Urinary bladder (tissue), 4 donors: ENCODE measurements around the gene REEP1. TPM values are rescaled to one million over a fixed set of nuclear protein-coding genes. Genes with fewer than 3 reads are reported as not detected.
"Not testable (repeated sequence)": the region's sequence is repeated elsewhere in the genome, so short reads cannot be mapped to it uniquely, and the experiment has no call there.

ENCODE experiments used
- DNase-seq: peaks from one replicate; pipeline ENCODE4 v3.0.0-alpha.2; 2015; ENCODE audit errors: extremely low spot score
- H3K27ac ChIP-seq: one replicate; pipeline ENCODE4 v1.5.1; 2013; ENCODE audit warnings: low read depth, mild to moderate bottlenecking, moderate library complexity
- H3K36me3 ChIP-seq: one replicate; pipeline ENCODE4 v1.6.1; 2013; ENCODE audit warnings: mild to moderate bottlenecking, moderate library complexity; ENCODE audit not compliant: insufficient read depth
- H3K4me1 ChIP-seq: one replicate; pipeline ENCODE4 v1.6.1; 2013; ENCODE audit warnings: mild to moderate bottlenecking, moderate library complexity; ENCODE audit not compliant: insufficient read depth
- H3K4me3 ChIP-seq: one replicate; pipeline ENCODE4 v1.5.1; 2013; ENCODE audit warnings: low read depth, low read length
- WGBS: extraction: QIAGEN DNeasy Blood & Tissue Kit; methylation state at CpG from one replicate; pipeline ENCODE4 v1.1.7; 2013; 5-methylcytosine and 5-hydroxymethylcytosine counted together
- polyA plus RNA-seq: library from polyadenylated mRNA; stranded (reverse); fragments of 200-250 nt; gene quantifications from one replicate; pipeline ENCODE4 v1.2.3, GENCODE V29; 2013
- total RNA-seq: library from RNA; depleted of rRNA; stranded (reverse); fragments of >200 nt; gene quantifications from one replicate; pipeline ENCODE4 v1.2.3, GENCODE V29; 2014
- donor health status: healthy with polysubstance abuse.
- donor health status: healthy.

REEP1 gene
- total and polyA plus RNA-seq, 2 donors = 21.9 to 39.5 TPM

DNA sequence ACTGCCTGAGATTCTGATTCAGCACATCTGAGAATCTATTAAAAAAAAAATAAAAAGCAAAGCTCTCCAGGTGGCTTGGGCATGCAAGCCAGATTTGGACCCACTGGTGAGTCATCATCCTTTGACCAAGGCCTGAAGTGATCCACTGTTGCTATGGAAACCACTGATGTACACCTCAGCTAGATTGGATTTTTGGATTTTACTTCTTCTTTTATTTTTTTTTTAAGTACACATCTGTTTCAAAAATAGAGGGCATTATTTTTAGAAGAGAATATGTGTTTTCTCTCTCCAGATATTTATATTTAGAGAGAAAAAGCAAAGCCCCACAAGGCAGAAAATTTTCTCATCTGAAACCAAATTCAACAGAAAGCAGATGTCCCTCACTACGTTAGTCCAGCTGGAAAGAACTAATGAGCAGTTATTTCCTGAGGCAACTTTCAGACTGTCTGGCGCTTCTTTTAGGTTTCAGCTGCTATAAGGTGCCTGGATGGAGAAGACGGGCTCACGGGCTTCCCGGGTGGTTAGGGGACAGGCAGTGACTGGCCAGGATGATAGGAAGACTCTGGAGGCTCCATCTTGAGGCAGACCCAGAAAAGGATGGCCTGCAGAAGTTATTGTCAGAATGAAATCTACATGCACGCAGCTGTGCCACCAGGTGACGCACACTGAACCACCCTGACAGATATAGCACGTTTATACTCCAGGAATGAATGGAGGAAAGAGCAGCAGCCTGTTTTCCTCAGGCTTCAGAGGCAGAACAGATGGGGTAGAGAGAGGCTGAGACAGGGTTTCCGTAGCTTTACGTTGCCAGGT is 87.6 kb downstream of the REEP1 start:
- no peak for DNase-seq
- no peak overlapping the region for H3K27ac ChIP-seq
- H3K4me1 ChIP-seq = no peaks in the 10 kb centered on the region
- 37% methylated on average over 10 of the region's 10 CpGs for WGBS
- H3K36me3 ChIP-seq = no peaks in the 10 kb centered on the region
- H3K4me3 ChIP-seq = no peak overlapping the region

GRCh38 chr2:86249176-86249575 is 88.2 kb downstream of the REEP1 start:
- no peak for DNase-seq
- 53% methylated on average over 6 of the region's 6 CpGs for WGBS
- Histone ChIP-seq H3K4me3 (no peak overlapping the region), H3K27ac (no peak overlapping the region), H3K36me3 (no peaks in the 10 kb centered on the region), H3K4me1 (no peaks in the 10 kb centered on the region)

DNA sequence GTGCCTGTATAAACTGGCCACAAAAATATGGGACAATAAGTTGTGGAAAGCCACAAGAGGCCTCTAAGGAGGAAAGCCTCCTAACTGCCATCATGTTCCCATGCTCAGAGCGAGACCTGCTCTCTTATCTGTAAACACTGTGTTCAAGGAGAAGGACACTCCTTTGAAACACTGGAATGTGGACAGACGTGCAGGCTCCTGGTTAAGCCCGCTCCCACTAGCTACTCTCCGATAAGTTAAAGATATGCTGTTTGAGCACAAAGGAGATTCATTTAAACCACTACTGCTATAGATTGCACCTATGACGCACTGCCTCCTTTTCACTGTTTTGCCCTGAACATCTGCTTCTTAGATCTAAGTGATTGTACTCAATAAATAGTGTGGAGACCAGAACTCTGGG is 92.2 kb downstream of the REEP1 start:
- not testable (repeated sequence) for DNase-seq, H3K4me1 ChIP-seq, H3K27ac ChIP-seq, H3K4me3 ChIP-seq, H3K36me3 ChIP-seq
- 71% methylated on average over 5 of the region's 5 CpGs for WGBS

DNA sequence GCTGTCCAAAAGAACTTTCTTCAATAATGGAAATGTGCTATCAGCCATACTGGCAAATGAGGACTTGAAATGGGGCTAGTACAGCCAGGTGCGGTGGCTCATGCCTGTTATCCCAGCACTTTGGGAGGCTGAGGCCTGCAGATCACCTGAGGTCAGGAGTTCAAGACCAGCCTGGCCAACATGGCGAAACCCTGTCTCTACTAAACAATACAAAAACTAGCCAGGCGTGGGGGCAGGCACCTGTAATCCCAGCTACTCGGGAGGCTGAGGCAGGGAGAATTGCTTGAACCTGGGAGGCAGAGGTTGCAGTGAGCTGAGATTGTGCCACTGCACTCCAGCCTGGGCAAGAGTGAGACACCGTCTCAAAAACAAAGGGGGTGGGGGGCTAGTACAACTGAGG is 92.6 kb downstream of the REEP1 start:
- H3K27ac ChIP-seq, H3K36me3 ChIP-seq, DNase-seq, H3K4me1 ChIP-seq, H3K4me3 ChIP-seq: not testable (repeated sequence)
- 96% methylated on average over 5 of the region's 5 CpGs for WGBS

- DNase-seq = no peak
- WGBS = 77% methylated on average over 5 of the region's 5 CpGs
- Histone ChIP-seq H3K4me3 (no peak overlapping the region), H3K36me3 (no peaks in the 10 kb centered on the region), H3K27ac (no peak overlapping the region), H3K4me1 (no peaks in the 10 kb centered on the region)
These were observed 93.3 kb downstream of the REEP1 start for GRCh38 chr2:86243950-86244733.

DNA sequence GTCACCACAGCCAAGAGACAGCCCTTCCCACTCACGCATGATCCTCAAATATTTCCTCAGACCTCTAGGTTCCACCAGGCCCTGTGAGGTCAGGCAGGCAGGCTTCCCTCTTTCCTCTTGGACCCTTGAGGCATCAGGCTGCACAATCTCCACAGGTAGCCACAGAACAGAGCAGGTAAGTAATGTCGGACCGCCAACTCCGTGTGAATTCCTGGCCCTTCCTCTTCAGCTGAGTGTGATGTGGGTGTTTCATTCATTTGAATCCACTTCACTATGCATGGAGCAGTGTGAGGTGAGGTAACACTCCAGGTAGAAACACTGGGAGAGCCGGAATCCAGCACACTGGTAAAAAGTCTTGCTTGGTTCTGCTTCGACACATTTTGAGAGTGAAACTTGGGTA is 94.2 kb downstream of the REEP1 start:
- 65% methylated on average over 6 of the region's 6 CpGs for WGBS
- Histone ChIP-seq H3K4me3 (no peak overlapping the region), H3K36me3 (no peaks in the 10 kb centered on the region), H3K4me1 (no peaks in the 10 kb centered on the region), H3K27ac (no peak overlapping the region)
- no peak for DNase-seq

DNA sequence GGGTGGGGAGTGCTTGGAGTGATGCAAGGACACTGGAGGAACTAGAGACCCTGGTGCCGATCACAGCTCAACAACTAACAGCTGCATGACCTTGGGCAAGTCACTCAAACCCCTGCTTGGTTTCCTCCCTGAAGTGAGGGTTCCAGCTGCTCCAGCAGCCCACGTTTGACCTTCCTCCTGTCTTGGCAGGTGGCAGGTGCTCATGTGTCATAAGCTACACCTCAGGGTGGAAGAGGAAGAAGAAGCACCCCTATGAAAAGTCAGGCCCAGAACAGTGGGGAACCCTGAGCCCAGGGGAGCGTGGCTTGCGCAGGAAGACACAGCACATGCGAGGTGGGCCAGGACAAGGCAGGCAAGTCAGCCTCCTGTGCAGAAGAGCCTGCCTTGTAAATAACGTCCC is 95.8 kb downstream of the REEP1 start:
- no peak for DNase-seq
- no peaks in the 10 kb centered on the region for H3K36me3 ChIP-seq
- 78% methylated on average over 6 of the region's 6 CpGs for WGBS
- H3K27ac ChIP-seq = no peak overlapping the region
- no peak overlapping the region for H3K4me3 ChIP-seq
- no peaks in the 10 kb centered on the region for H3K4me1 ChIP-seq

- H3K4me1 ChIP-seq = no peaks in the 10 kb centered on the region
- H3K36me3 ChIP-seq = no peaks in the 10 kb centered on the region
- 94% methylated on average over 14 of the region's 14 CpGs for WGBS
- no peak overlapping the region for H3K4me3 ChIP-seq
- H3K27ac ChIP-seq = no peak overlapping the region
- no peak for DNase-seq
These were observed 97.2 kb downstream of the REEP1 start for GRCh38 chr2:86240251-86240650.

DNA sequence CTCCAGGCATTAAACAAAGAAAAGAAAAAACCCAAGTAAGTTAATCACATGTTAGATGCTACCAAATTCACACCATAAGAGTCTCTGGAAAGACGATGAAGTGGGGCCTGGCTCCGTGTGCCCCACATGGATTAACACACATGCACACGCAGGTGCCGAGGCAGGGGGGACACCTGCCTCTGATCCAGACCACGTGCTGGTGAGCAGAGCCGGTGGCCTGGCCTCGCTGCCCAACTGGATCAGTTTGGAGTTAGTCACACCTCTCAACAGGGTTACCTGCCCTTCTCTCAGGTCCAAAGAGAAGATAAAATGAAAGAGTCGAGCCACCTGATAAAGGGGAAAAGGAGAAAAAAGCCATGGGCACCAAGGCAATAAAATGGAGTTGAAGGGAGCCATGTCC is 97.7 kb downstream of the REEP1 start:
- no peaks in the 10 kb centered on the region for H3K4me1 ChIP-seq
- no peak overlapping the region for H3K27ac ChIP-seq
- H3K36me3 ChIP-seq = no peaks in the 10 kb centered on the region
- DNase-seq = no peak
- H3K4me3 ChIP-seq = no peak overlapping the region
- 94% methylated on average over 8 of the region's 8 CpGs for WGBS

DNA sequence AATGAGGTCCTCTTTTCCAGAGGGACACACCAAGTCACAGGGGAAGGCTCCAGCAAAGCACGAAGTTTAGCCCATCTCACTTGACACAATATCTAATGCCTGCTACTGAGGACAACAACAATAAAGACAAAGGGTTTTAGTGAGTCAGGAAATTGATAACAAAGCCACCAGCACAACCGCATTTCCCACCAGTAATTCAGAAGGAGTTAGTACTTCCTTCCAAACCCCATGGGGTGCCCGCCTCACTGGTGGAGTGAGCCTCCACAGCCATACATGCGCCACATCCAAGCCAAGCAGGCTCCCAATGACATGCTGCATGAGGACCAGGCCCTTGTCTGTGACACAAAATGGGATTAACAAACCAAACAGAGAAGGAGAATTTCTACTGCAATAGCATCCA is 98.1 kb downstream of the REEP1 start:
- 84% methylated on average over 4 of the region's 4 CpGs for WGBS
- H3K4me3 ChIP-seq = no peak overlapping the region
- no peaks in the 10 kb centered on the region for H3K4me1 ChIP-seq
- H3K27ac ChIP-seq = no peak overlapping the region
- no peak for DNase-seq
- H3K36me3 ChIP-seq = no peaks in the 10 kb centered on the region

- no peak for DNase-seq
- Histone ChIP-seq H3K4me3 (no peak overlapping the region), H3K4me1 (no peaks in the 10 kb centered on the region), H3K36me3 (no peaks in the 10 kb centered on the region), H3K27ac (no peak overlapping the region)
- 81% methylated on average over 5 of the region's 5 CpGs for WGBS
These were observed 99.1 kb downstream of the REEP1 start for GRCh38 chr2:86238354-86238753.

DNA sequence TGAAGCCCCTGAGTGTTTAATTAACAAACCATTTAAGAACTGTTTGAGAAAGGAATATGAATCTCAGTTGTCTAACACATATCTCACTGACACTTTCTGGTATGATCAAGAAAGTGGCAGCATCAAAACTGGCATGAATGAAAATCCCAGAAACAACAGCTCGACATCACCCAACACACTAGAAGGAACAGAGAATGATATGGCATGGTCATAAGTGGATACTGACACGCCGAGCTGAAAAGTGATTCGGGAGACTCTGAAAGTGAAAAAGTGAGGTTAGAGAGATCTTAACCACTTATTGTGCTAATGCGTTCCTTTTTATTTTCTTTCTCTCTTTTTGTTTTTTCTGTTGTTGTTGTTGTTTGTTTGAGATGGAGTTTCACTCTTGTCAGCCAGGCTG is 100.3 kb downstream of the REEP1 start:
- 82% methylated on average over 5 of the region's 5 CpGs for WGBS
- DNase-seq = no peak
- no peaks in the 10 kb centered on the region for H3K36me3 ChIP-seq
- no peak overlapping the region for H3K4me3 ChIP-seq
- H3K27ac ChIP-seq = no peak overlapping the region
- no peaks in the 10 kb centered on the region for H3K4me1 ChIP-seq

- 76% methylated on average over 12 of the region's 12 CpGs for WGBS
- H3K27ac ChIP-seq = no peak overlapping the region
- H3K4me3 ChIP-seq = no peak overlapping the region
- no peak for DNase-seq
- no peaks in the 10 kb centered on the region for H3K36me3 ChIP-seq
- H3K4me1 ChIP-seq = no peaks in the 10 kb centered on the region
These were observed 102.0 kb downstream of the REEP1 start for GRCh38 chr2:86235196-86235980.
